SK-N-SH (cell line): ENCODE measurements around the gene ERI3. TPM values are rescaled to one million over a fixed set of nuclear protein-coding genes. Genes with fewer than 3 reads are reported as not detected.

Experiments used
- CTCF ChIA-PET: fragments of 300-600, 350-600 bp; formaldehyde crosslinking; extraction: SDS; loops from one replicate; lab custom pipeline; 2021; lab: Yijun Ruan, JAX
- POLR2A ChIA-PET: fragments of 350-600 bp; sonication (Branson Sonifier 250); formaldehyde crosslinking; extraction: SDS; loops from one replicate; lab custom pipeline; 2020; ENCODE audit warnings: antibody characterized with exemption, inconsistent platforms; lab: Yijun Ruan, JAX
- DNase-seq: peaks from one replicate; pipeline ENCODE4 v3.0.0; 2012
- H2AFZ ChIP-seq: fragments of 200-600 bp; sonication (generic); 2 replicates; pipeline ENCODE4 v1.8.1; 2016; ENCODE audit warnings: antibody characterized with exemption, mild to moderate bottlenecking, low read depth
- H3F3A ChIP-seq: fragments of 200-600 bp; sonication (generic); replicated peaks from 2 replicates; pipeline ENCODE3; 2016; ENCODE audit warnings: antibody characterized with exemption, mild to moderate bottlenecking; ENCODE audit not compliant: insufficient read depth
- H3K27ac ChIP-seq, 2 experiments: fragments of 200-500 bp in 1 of 2; fragments of 200-600 bp in 1 of 2; sonication (Bioruptor generic) in 1 of 2; sonication (generic), shearing (Covaris generic) in 1 of 2; 2 replicates each; pipeline versions ENCODE4 v1.5.1 to v1.6.1; 2014 to 2016; ENCODE audit warnings: low read depth in 2 of 2, inconsistent platforms in 1 of 2, low read length in 1 of 2, mild to moderate bottlenecking in 1 of 2, mixed read lengths in 1 of 2
- H3K27me3 ChIP-seq: fragments of 200-600 bp; sonication (generic), shearing (Covaris generic); 2 replicates; pipeline ENCODE4 v1.6.1; 2016; ENCODE audit warnings: mixed run types; ENCODE audit not compliant: insufficient read depth
- H3K36me3 ChIP-seq, 2 experiments: fragments of 200-500 bp in 1 of 2; fragments of 200-600 bp in 1 of 2; sonication (Bioruptor generic) in 1 of 2; sonication (generic) in 1 of 2; replicated peaks in 1 of 2; 2 replicates each; pipeline versions ENCODE3 to v1.5.1; 2014 to 2016; ENCODE audit warnings: low read length in 1 of 2, mild to moderate bottlenecking in 1 of 2; ENCODE audit not compliant: insufficient read depth in 2 of 2, control insufficient read depth in 1 of 2
- H3K4me1 ChIP-seq, 2 experiments: fragments of 200-500 bp in 1 of 2; fragments of 200-600 bp in 1 of 2; sonication (Bioruptor generic) in 1 of 2; sonication (generic), shearing (Covaris generic) in 1 of 2; 2 replicates each; pipeline versions ENCODE4 v1.5.1 to v1.6.1; 2014 to 2016; ENCODE audit warnings: low read depth in 1 of 2, low read length in 1 of 2, mixed run types in 1 of 2; ENCODE audit not compliant: insufficient read depth in 2 of 2, control insufficient read depth in 1 of 2
- H3K4me2 ChIP-seq: fragments of 200-600 bp; sonication (generic), shearing (Covaris generic); 2 replicates; pipeline ENCODE4 v1.6.1; 2017; ENCODE audit warnings: mixed run types
- H3K4me3 ChIP-seq, 2 experiments: fragments of 200-500 bp in 1 of 2; fragments of 200-600 bp in 1 of 2; sonication (Bioruptor generic) in 1 of 2; sonication (generic), shearing (Covaris generic) in 1 of 2; 2 replicates each; pipeline versions ENCODE4 v1.5.1 to v1.8.1; 2014 to 2016; ENCODE audit warnings: low read depth in 2 of 2, inconsistent platforms in 1 of 2, low read length in 1 of 2, mild to moderate bottlenecking in 1 of 2, mixed read lengths in 1 of 2, moderate library complexity in 1 of 2
- H3K79me2 ChIP-seq: fragments of 200-600 bp; sonication (generic); 2 replicates; pipeline ENCODE4 v1.8.1; 2017; ENCODE audit warnings: mild to moderate bottlenecking; ENCODE audit not compliant: insufficient read depth
- H3K9ac ChIP-seq: fragments of 200-600 bp; sonication (generic); 2 replicates; pipeline ENCODE4 v1.6.1; 2017; ENCODE audit warnings: mixed run types
- H3K9me2 ChIP-seq: fragments of 200-600 bp; sonication (generic); 2 replicates; pipeline ENCODE4 v1.6.1; 2017; ENCODE audit warnings: mixed run types
- H3K9me3 ChIP-seq: fragments of 200-600 bp; sonication (generic); 2 replicates; pipeline ENCODE4 v1.6.1; 2017; ENCODE audit warnings: mixed run types, mild to moderate bottlenecking, moderate library complexity
- H4K20me1 ChIP-seq: fragments of 200-600 bp; sonication (generic); 2 replicates; pipeline ENCODE4 v1.6.1; 2017; ENCODE audit warnings: mild to moderate bottlenecking, mixed run types; ENCODE audit not compliant: insufficient read depth
- CHD2 ChIP-seq: fragments of 150-350 bp; IDR thresholded peaks from 2 replicates; pipeline ENCODE4 v1.6.1; 2018; ENCODE audit warnings: low read length; ENCODE audit not compliant: partially characterized antibody
- ELF1 ChIP-seq: IDR thresholded peaks from 2 replicates; pipeline ENCODE4 v1.4.0; 2012
- EZH2phosphoT487 ChIP-seq: fragments of 200-600 bp; sonication (generic); IDR thresholded peaks from 2 replicates; pipeline ENCODE4 v1.6.1; 2017; ENCODE audit warnings: low read depth, mixed run types, mild to moderate bottlenecking, antibody characterized with exemption, moderate library complexity, borderline replicate concordance
- FOSL2 ChIP-seq: IDR thresholded peaks from 2 replicates; pipeline ENCODE4 v1.4.0; 2012; ENCODE audit warnings: low read depth, mild to moderate bottlenecking, moderate library complexity, borderline replicate concordance
- FOXJ3 ChIP-seq: sonication (generic); formaldehyde crosslinking; IDR thresholded peaks from 2 replicates; pipeline ENCODE4 v1.5.1; 2020; ENCODE audit warnings: mild to moderate bottlenecking, missing genetic modification reagents
- GABPA ChIP-seq: IDR thresholded peaks from 2 replicates; pipeline ENCODE4 v1.4.0; 2012; ENCODE audit warnings: low read depth, mild to moderate bottlenecking
- MXI1 ChIP-seq: IDR thresholded peaks from 2 replicates; pipeline ENCODE4 v1.6.1; 2012; ENCODE audit warnings: mild to moderate bottlenecking, low read depth, low read length, improper control_type of control experiment
- NFIC ChIP-seq: IDR thresholded peaks from 2 replicates; pipeline ENCODE4 v1.4.0; 2012; ENCODE audit warnings: borderline replicate concordance
- NRF1 ChIP-seq: IDR thresholded peaks from 2 replicates; pipeline ENCODE4 v1.6.1; 2012; ENCODE audit warnings: low read depth, mild to moderate bottlenecking, low read length
- POLR2AphosphoS5 ChIP-seq: IDR thresholded peaks from 2 replicates; pipeline ENCODE4 v1.6.1; 2012; ENCODE audit warnings: low read depth, low read length
- RFX5 ChIP-seq: IDR thresholded peaks from 2 replicates; pipeline ENCODE4 v1.6.1; 2012; ENCODE audit warnings: mild to moderate bottlenecking, improper control_type of control experiment, low read length
- RXRA ChIP-seq: IDR thresholded peaks from 2 replicates; pipeline ENCODE4 v1.4.0; 2012; ENCODE audit warnings: low read depth, mild to moderate bottlenecking, borderline replicate concordance
- SIN3A ChIP-seq: IDR thresholded peaks from 2 replicates; pipeline ENCODE4 v1.6.1; 2012; ENCODE audit warnings: low read depth, mild to moderate bottlenecking, low read length, moderate library complexity, borderline replicate concordance
- SMC3 ChIP-seq: IDR thresholded peaks from 2 replicates; pipeline ENCODE4 v1.6.1; 2012; ENCODE audit warnings: low read depth, low read length, improper control_type of control experiment
- TEAD4 ChIP-seq: IDR thresholded peaks from 2 replicates; pipeline ENCODE4 v1.4.0; 2012; ENCODE audit warnings: mild to moderate bottlenecking, borderline replicate concordance; ENCODE audit not compliant: insufficient read depth
- USF1 ChIP-seq: IDR thresholded peaks from 2 replicates; pipeline ENCODE4 v1.4.0; 2012; ENCODE audit warnings: low read depth, borderline replicate concordance
- YY1 ChIP-seq: IDR thresholded peaks from 2 replicates; pipeline ENCODE4 v1.4.0; 2012; ENCODE audit warnings: low read depth, mild to moderate bottlenecking
- ZBTB33 ChIP-seq: IDR thresholded peaks from 2 replicates; pipeline ENCODE4 v1.4.0; 2012; ENCODE audit warnings: low read depth, borderline replicate concordance
- WGBS: methylation state at CpG from one replicate; pipeline ENCODE4 v1.1.6; 2017; ENCODE audit warnings: low lambda C conversion rate; 5-methylcytosine and 5-hydroxymethylcytosine counted together
- polyA plus RNA-seq, 3 experiments: library from polyadenylated mRNA; depleted of rRNA; stranded (reverse); fragments of >200 nt; gene quantifications; 2 replicates each; pipeline ENCODE4 v1.2.3, GENCODE V29; 2012

The ERI3 gene
- polyA plus RNA-seq, 1 of the 3 experiments (the other 2 are of a cell fraction) = 60.7 TPM

GRCh38 chr1:44212355-44213221, 142.5 kb downstream of the ERI3 start:
- peaks cover 0 to 20% of the 10 kb centered on the region in 2 experiments; a peak in 1 of 4 replicates for H3K4me1 ChIP-seq
- DNase-seq = no peak
- H3K4me3 ChIP-seq = peak overlapping the region; percentile 95 to 99
- POLR2A ChIA-PET = interaction anchor here (0.6 to 1.0 kb wide), 2 partner anchors 107 to 419 kb away, joined by 3 to 4 read pairs; no protein-coding TSS in a partner anchor
- no peaks in the 10 kb centered on the region for H3K9me3 ChIP-seq
- H3K79me2 ChIP-seq = peaks cover 10% of the 10 kb centered on the region
- no peak for TF ChIP-seq POLR2AphosphoS5
- TF ChIP-seq ELF1 = no peak
- no peak for TF ChIP-seq FOXJ3 (CRISPR knock-in tag)
- no peak for TF ChIP-seq GABPA
- TF ChIP-seq EZH2phosphoT487 = no peak
- TF ChIP-seq RFX5 = no peak
- no peak for TF ChIP-seq USF1
- no peak for TF ChIP-seq TEAD4
- no peak for TF ChIP-seq FOSL2
- H4K20me1 ChIP-seq = no peaks in the 10 kb centered on the region
- peak overlapping the region; percentile 80; the same call in 1 of the 2 replicates for H3K9ac ChIP-seq
- H3K4me2 ChIP-seq = peak overlapping the region; percentile 89
- no peaks in the 10 kb centered on the region for H3K27me3 ChIP-seq
- peak overlapping the region in 1 of 2 experiments; percentile 68; a peak in 3 of 4 replicates for H3K27ac ChIP-seq
- H3K9me2 ChIP-seq = no peaks in the 10 kb centered on the region
- peaks cover 10% of the 10 kb centered on the region for H3F3A ChIP-seq
- CTCF ChIA-PET = interaction anchor here (0.8 to 1.8 kb wide), 11 partner anchors 9 to 441 kb away, joined by 3 to 6 read pairs (median 4); no protein-coding TSS in a partner anchor
- peaks cover 10 to 22% of the 10 kb centered on the region in 2 experiments for H3K36me3 ChIP-seq
- 45% methylated on average over 9 of the region's 9 CpGs for WGBS
- peak overlapping the region; percentile 95 for H2AFZ ChIP-seq

GRCh38 chr1:44210595-44210994, 144.5 kb downstream of the ERI3 start:
- H3K4me1 ChIP-seq = peaks cover 0 to 20% of the 10 kb centered on the region in 2 experiments; a peak in 1 of 4 replicates
- H3K27ac ChIP-seq = no peak overlapping the region
- H2AFZ ChIP-seq = no peak overlapping the region
- DNase-seq = no peak
- TF ChIP-seq SMC3 (no peak), TEAD4 (no peak), MXI1 (no peak), GABPA (no peak), ZBTB33 (no peak), SIN3A (no peak), NRF1 (no peak), RXRA (no peak), FOSL2 (no peak), NFIC (no peak), YY1 (no peak), CHD2 (no peak)
- ChIA-PET CTCF (no interaction called here), POLR2A (no interaction called here)
- 89% methylated on average over 1 of the region's 1 CpG for WGBS
- no peak overlapping the region for H3K4me3 ChIP-seq
- H3F3A ChIP-seq = no peaks in the 10 kb centered on the region
- H3K9me3 ChIP-seq = no peaks in the 10 kb centered on the region
- no peak overlapping the region for H3K4me2 ChIP-seq
- H3K9ac ChIP-seq = no peak overlapping the region
- peaks cover 10% of the 10 kb centered on the region for H3K79me2 ChIP-seq
- no peaks in the 10 kb centered on the region for H3K9me2 ChIP-seq
- no peaks in the 10 kb centered on the region for H4K20me1 ChIP-seq
- no peaks in the 10 kb centered on the region for H3K27me3 ChIP-seq
- peaks cover 5 to 8% of the 10 kb centered on the region in 2 experiments for H3K36me3 ChIP-seq
